Measurements from ENCODE around the gene TMEM204. TPM values are rescaled to one million over a fixed set of nuclear protein-coding genes. Genes with fewer than 3 reads are reported as not detected.

TMEM204 gene
- total RNA-seq, 1 donor from 2014 or later, result 0.98 TPM

GRCh38 chr16:1501630-1502029 is 31.8 kb upstream of the TMEM204 start:
- no peaks in the 10 kb centered on the region for H3K27me3 Mint-ChIP-seq (ENCODE audit: low read depth)
- no peak for TF ChIP-seq CTCF (conservative IDR thresholded peaks at IDR 0.05)
- no peaks in the 10 kb centered on the region for H3K9me3 Mint-ChIP-seq
- H3K27ac Mint-ChIP-seq (ENCODE audit: unreplicated experiment), result no peak overlapping the region
- no peak for DNase-seq (ENCODE audit: low read depth, low spot score)
- H3K36me3 Mint-ChIP-seq (ENCODE audit: low read depth), result peaks cover 3% of the 10 kb centered on the region
- H3K4me3 Mint-ChIP-seq, result no peak overlapping the region
- H3K4me1 Mint-ChIP-seq, result no peaks in the 10 kb centered on the region

- Mint-ChIP-seq H3K27me3 (ENCODE audit: low read depth) (no peaks in the 10 kb centered on the region), H3K9me3 (no peaks in the 10 kb centered on the region), H3K4me1 (no peaks in the 10 kb centered on the region), H3K4me3 (no peak overlapping the region), H3K36me3 (ENCODE audit: low read depth) (peaks cover 3% of the 10 kb centered on the region), H3K27ac (ENCODE audit: unreplicated experiment) (no peak overlapping the region)
- TF ChIP-seq CTCF (conservative IDR thresholded peaks at IDR 0.05), result no peak
- no peak for DNase-seq (ENCODE audit: low read depth, low spot score)
Observed at GRCh38 chr16:1502092-1503004, 31.1 kb upstream of the TMEM204 start.

- TF ChIP-seq CTCF (conservative IDR thresholded peaks at IDR 0.05), result no peak
- no peaks in the 10 kb centered on the region for H3K27me3 Mint-ChIP-seq (ENCODE audit: low read depth)
- H3K27ac Mint-ChIP-seq (ENCODE audit: unreplicated experiment), result no peak overlapping the region
- peaks cover 3% of the 10 kb centered on the region for H3K36me3 Mint-ChIP-seq (ENCODE audit: low read depth)
- no peak for DNase-seq (ENCODE audit: low read depth, low spot score)
- H3K4me1 Mint-ChIP-seq, result no peaks in the 10 kb centered on the region
- H3K4me3 Mint-ChIP-seq, result no peak overlapping the region
- no peaks in the 10 kb centered on the region for H3K9me3 Mint-ChIP-seq
Observed at GRCh38 chr16:1503110-1503955, 30.1 kb upstream of the TMEM204 start.

GRCh38 chr16:1505073-1505844 is 28.2 kb upstream of the TMEM204 start:
- no peak for DNase-seq (ENCODE audit: low read depth, low spot score)
- Mint-ChIP-seq H3K4me3 (no peak overlapping the region), H3K27me3 (ENCODE audit: low read depth) (no peaks in the 10 kb centered on the region), H3K27ac (ENCODE audit: unreplicated experiment) (no peak overlapping the region), H3K36me3 (ENCODE audit: low read depth) (peaks cover 3% of the 10 kb centered on the region), H3K4me1 (no peaks in the 10 kb centered on the region), H3K9me3 (no peaks in the 10 kb centered on the region)
- no peak for TF ChIP-seq CTCF (conservative IDR thresholded peaks at IDR 0.05)

GRCh38 chr16:1505912-1506311 is 27.6 kb upstream of the TMEM204 start:
- no peak for TF ChIP-seq CTCF (conservative IDR thresholded peaks at IDR 0.05)
- peaks cover 3% of the 10 kb centered on the region for H3K36me3 Mint-ChIP-seq (ENCODE audit: low read depth)
- no peak overlapping the region for H3K27ac Mint-ChIP-seq (ENCODE audit: unreplicated experiment)
- H3K4me1 Mint-ChIP-seq, result no peaks in the 10 kb centered on the region
- no peaks in the 10 kb centered on the region for H3K27me3 Mint-ChIP-seq (ENCODE audit: low read depth)
- H3K4me3 Mint-ChIP-seq, result no peak overlapping the region
- no peak for DNase-seq (ENCODE audit: low read depth, low spot score)
- no peaks in the 10 kb centered on the region for H3K9me3 Mint-ChIP-seq

Data from neural crest cell (in vitro differentiated cells).